ENCODE data around the gene CCDC91.

GRCh38 chr12:28242129-28242495 is 51.9 kb downstream of the CCDC91 start:
- TF ChIP-seq EP300 (conservative IDR thresholded peaks at IDR 0.05; ENCODE audit: poor library complexity, severe bottlenecking) (no peak), POLR2AphosphoS5 (IDR thresholded peaks at IDR 0.05) (no peak), CTCF (IDR thresholded peaks at IDR 0.05; ENCODE audit: poor library complexity, severe bottlenecking) (no peak), REST (IDR thresholded peaks at IDR 0.05; ENCODE audit: borderline replicate concordance) (no peak), RAD21 (conservative IDR thresholded peaks at IDR 0.05) (no peak)

Data from neural cell (in vitro differentiated cells).